Measurements from ENCODE around the gene CBX2. TPM values are rescaled to one million over a fixed set of nuclear protein-coding genes. Genes with fewer than 3 reads are reported as not detected.

CBX2 gene
- total and polyA plus RNA-seq, 7 donors = 0.40 to 2.3 (median 0.57) TPM

GRCh38 chr17:79741751-79742588, 36.0 kb upstream of the CBX2 start:
- DNase-seq = peak; percentile 73 to 83
- WGBS, 3 donors = 7 to 9% (median 8%) methylated on average over 49 to 53 of the region's 53 CpGs
- ATAC-seq = peak; percentile 69 to 90 (median 75)
- no peaks in the 10 kb centered on the region for H3K9me3 ChIP-seq
- no peaks in the 10 kb centered on the region for H3K36me3 ChIP-seq (ENCODE audit: insufficient read depth in 1 of 2, low read depth in 1 of 2)
- intact Hi-C loops (cut with DNase I) = loop anchor here (2.0 to 5.0 kb wide), 2 partner anchors 249 to 250 kb away; no protein-coding TSS in a partner anchor
- no peak overlapping the region for H3K4me3 ChIP-seq
- H3K27me3 ChIP-seq (ENCODE audit: insufficient read depth in 3 of 3, low read length in 2 of 3) = peaks cover 0 to 68% (median 13%) of the 10 kb centered on the region in 3 donors
- H3K27ac ChIP-seq = no peak overlapping the region
- TF ChIP-seq, protein P1, sequence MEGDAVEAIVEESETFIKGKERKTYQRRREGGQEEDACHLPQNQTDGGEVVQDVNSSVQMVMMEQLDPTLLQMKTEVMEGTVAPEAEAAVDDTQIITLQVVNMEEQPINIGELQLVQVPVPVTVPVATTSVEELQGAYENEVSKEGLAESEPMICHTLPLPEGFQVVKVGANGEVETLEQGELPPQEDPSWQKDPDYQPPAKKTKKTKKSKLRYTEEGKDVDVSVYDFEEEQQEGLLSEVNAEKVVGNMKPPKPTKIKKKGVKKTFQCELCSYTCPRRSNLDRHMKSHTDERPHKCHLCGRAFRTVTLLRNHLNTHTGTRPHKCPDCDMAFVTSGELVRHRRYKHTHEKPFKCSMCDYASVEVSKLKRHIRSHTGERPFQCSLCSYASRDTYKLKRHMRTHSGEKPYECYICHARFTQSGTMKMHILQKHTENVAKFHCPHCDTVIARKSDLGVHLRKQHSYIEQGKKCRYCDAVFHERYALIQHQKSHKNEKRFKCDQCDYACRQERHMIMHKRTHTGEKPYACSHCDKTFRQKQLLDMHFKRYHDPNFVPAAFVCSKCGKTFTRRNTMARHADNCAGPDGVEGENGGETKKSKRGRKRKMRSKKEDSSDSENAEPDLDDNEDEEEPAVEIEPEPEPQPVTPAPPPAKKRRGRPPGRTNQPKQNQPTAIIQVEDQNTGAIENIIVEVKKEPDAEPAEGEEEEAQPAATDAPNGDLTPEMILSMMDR (IDR thresholded peaks at IDR 0.05) = peak; percentile 87
- no peaks in the 10 kb centered on the region for H3K4me1 ChIP-seq

DNA sequence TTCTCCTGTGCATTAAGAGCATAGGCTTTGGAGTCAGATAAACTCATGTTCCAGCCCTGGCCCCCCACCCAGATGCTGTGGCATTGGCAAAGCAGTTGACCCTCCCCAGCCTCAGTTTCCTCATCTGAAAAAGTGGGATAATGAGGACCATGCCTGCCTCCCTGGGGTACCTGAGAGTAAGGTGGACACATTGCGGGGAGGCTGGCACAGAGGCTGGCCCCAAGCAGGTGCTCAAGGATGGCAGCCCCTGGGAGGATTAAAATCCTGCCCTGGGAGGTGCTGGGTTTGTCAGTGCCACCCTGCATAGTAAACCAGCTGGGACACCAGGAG, 35.4 kb upstream of the CBX2 start:
- peaks cover 0 to 71% (median 11%) of the 10 kb centered on the region in 3 donors for H3K27me3 ChIP-seq (ENCODE audit: insufficient read depth in 3 of 3, low read length in 2 of 3)
- no peaks in the 10 kb centered on the region for H3K9me3 ChIP-seq
- H3K27ac ChIP-seq = no peak overlapping the region
- WGBS, 3 donors = 75 to 85% (median 80%) methylated on average over 1 of the region's 1 CpG
- intact Hi-C loops (cut with DNase I) = loop anchor here (2.0 to 5.0 kb wide), 2 partner anchors 248 to 250 kb away; no protein-coding TSS in a partner anchor
- H3K36me3 ChIP-seq (ENCODE audit: insufficient read depth in 1 of 2, low read depth in 1 of 2) = no peaks in the 10 kb centered on the region
- no peak for DNase-seq
- H3K4me3 ChIP-seq = no peak overlapping the region
- H3K4me1 ChIP-seq = no peaks in the 10 kb centered on the region
- no peak for ATAC-seq
- TF ChIP-seq, protein P1 (IDR thresholded peaks at IDR 0.05) = no peak

DNA sequence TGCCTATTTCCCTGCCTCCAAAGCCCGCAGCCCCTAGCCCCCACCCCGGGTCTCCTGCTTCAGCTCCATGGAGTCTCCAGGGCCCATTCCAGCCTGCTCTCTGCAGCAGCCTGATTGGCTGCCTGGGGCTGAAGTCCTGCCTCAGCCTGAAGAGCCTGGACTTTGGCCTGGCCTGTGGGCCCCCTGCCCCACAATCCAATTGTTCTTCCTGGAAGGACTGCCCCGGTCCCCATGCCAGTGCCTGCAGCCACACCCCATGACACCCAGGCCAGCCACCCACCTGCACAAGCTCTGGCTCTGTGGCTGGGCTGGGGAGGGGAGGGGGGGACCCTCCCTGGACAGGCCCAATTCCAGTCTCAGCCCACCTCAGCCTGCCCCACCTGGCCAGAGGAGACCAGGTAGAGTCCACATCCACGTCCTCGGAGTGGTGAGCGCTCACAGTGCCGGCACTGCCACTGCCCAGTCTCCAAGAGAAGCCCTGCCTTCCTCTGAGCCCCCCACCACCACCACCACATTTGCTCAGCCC, 34.9 kb upstream of the CBX2 start:
- no peaks in the 10 kb centered on the region for H3K4me1 ChIP-seq
- H3K27ac ChIP-seq = no peak overlapping the region
- no peak for ATAC-seq
- no peak overlapping the region for H3K4me3 ChIP-seq
- DNase-seq = no peak
- no peaks in the 10 kb centered on the region for H3K36me3 ChIP-seq (ENCODE audit: insufficient read depth in 1 of 2, low read depth in 1 of 2)
- H3K9me3 ChIP-seq = no peaks in the 10 kb centered on the region
- TF ChIP-seq, protein P1 (IDR thresholded peaks at IDR 0.05) = no peak
- H3K27me3 ChIP-seq (ENCODE audit: insufficient read depth in 3 of 3, low read length in 2 of 3) = peaks cover 0 to 71% (median 15%) of the 10 kb centered on the region in 3 donors
- WGBS, 3 donors = 83 to 88% (median 85%) methylated on average over 7 of the region's 7 CpGs
- intact Hi-C loops (cut with DNase I) = loop anchor here (2.0 to 5.0 kb wide), 2 partner anchors 248 to 249 kb away; no protein-coding TSS in a partner anchor

DNA sequence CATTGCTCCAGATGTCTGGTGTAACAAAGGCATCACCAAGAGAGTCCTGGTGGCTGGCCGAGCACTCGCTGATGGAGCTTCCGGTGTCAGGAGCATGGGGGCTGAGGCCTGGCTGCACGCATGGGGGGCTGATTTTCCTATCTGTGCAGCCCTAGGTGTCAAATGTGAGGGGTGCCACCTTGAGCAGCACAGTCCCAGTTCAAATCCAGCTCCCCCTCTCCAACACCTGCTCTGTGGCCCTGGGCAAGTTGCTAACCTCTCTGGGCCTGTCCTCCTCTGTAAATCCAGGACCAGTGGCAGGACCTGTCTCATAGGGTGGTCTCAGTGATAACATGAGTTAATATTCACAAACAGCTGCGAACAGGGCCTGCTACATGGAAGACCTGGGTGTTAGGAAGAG, 34.3 kb upstream of the CBX2 start:
- no peak for ATAC-seq
- no peak for DNase-seq
- Histone ChIP-seq H3K36me3 (ENCODE audit: insufficient read depth in 1 of 2, low read depth in 1 of 2) (no peaks in the 10 kb centered on the region), H3K4me1 (no peaks in the 10 kb centered on the region), H3K4me3 (no peak overlapping the region), H3K27me3 (ENCODE audit: insufficient read depth in 3 of 3, low read length in 2 of 3) (peaks cover 0 to 71% (median 19%) of the 10 kb centered on the region in 3 donors), H3K27ac (no peak overlapping the region), H3K9me3 (no peaks in the 10 kb centered on the region)
- intact Hi-C loops (cut with DNase I) = loop anchor here (2.0 to 5.0 kb wide), 2 partner anchors 247 to 249 kb away; no protein-coding TSS in a partner anchor
- TF ChIP-seq, protein P1 (IDR thresholded peaks at IDR 0.05) = no peak
- WGBS, 3 donors = 92 to 95% (median 94%) methylated on average over 5 of the region's 5 CpGs

All from psoas muscle (tissue), 8 donors.